Effector CD8-positive, alpha-beta T cell (primary cell): ENCODE results near the gene KLHL29.

Experiments
- DNase-seq: peaks from one replicate; lab custom pipeline; 2025; lab: John Stamatoyannopoulos, UW

The KLHL29 gene

GRCh38 chr2:23659328-23659727 is 274.3 kb downstream of the KLHL29 start:
- no peak for DNase-seq

GRCh38 chr2:23659773-23660172 is 274.8 kb downstream of the KLHL29 start:
- no peak for DNase-seq

GRCh38 chr2:23660237-23660636 is 275.3 kb downstream of the KLHL29 start:
- DNase-seq = no peak

GRCh38 chr2:23661276-23662050 is 276.5 kb downstream of the KLHL29 start:
- no peak for DNase-seq

- DNase-seq = no peak
These were observed 277.5 kb downstream of the KLHL29 start for GRCh38 chr2:23662466-23662865.

- no peak for DNase-seq
These were observed 278.3 kb downstream of the KLHL29 start for GRCh38 chr2:23662941-23663920.

- no peak for DNase-seq
These were observed 279.2 kb downstream of the KLHL29 start for GRCh38 chr2:23664066-23664788.

- DNase-seq = no peak
These were observed 281.4 kb downstream of the KLHL29 start for GRCh38 chr2:23666241-23666979.

- DNase-seq = no peak
These were observed 282.0 kb downstream of the KLHL29 start for GRCh38 chr2:23666980-23667357.

- no peak for DNase-seq
These were observed 283.9 kb downstream of the KLHL29 start for GRCh38 chr2:23668756-23669304.

- DNase-seq = no peak
These were observed 284.6 kb downstream of the KLHL29 start for GRCh38 chr2:23669413-23670244.

GRCh38 chr2:23670245-23670592 is 285.2 kb downstream of the KLHL29 start:
- no peak for DNase-seq

- no peak for DNase-seq
These were observed 288.1 kb downstream of the KLHL29 start for GRCh38 chr2:23673082-23673481.

GRCh38 chr2:23673830-23674679 is 289.1 kb downstream of the KLHL29 start:
- no peak for DNase-seq

- no peak for DNase-seq
These were observed 290.5 kb downstream of the KLHL29 start for GRCh38 chr2:23675506-23675905.

- no peak for DNase-seq
These were observed 292.9 kb downstream of the KLHL29 start for GRCh38 chr2:23677836-23678235.

- DNase-seq = no peak
These were observed 294.1 kb downstream of the KLHL29 start for GRCh38 chr2:23679044-23679443.

GRCh38 chr2:23680951-23681350 is 296.0 kb downstream of the KLHL29 start:
- no peak for DNase-seq

- DNase-seq = no peak
These were observed 296.6 kb downstream of the KLHL29 start for GRCh38 chr2:23681356-23682140.
